ENCODE data around the gene AFAP1L2.

Gene AFAP1L2

GRCh38 chr10:114429581-114430335 lies 25.5 kb upstream of the AFAP1L2 start:
- no peak overlapping the region for H3K4me3 ChIP-seq (ENCODE audit: low read length)
- no peak for TF ChIP-seq ZNF274 (IDR thresholded peaks at IDR 0.05; ENCODE audit: low read depth, low read length)

DNA sequence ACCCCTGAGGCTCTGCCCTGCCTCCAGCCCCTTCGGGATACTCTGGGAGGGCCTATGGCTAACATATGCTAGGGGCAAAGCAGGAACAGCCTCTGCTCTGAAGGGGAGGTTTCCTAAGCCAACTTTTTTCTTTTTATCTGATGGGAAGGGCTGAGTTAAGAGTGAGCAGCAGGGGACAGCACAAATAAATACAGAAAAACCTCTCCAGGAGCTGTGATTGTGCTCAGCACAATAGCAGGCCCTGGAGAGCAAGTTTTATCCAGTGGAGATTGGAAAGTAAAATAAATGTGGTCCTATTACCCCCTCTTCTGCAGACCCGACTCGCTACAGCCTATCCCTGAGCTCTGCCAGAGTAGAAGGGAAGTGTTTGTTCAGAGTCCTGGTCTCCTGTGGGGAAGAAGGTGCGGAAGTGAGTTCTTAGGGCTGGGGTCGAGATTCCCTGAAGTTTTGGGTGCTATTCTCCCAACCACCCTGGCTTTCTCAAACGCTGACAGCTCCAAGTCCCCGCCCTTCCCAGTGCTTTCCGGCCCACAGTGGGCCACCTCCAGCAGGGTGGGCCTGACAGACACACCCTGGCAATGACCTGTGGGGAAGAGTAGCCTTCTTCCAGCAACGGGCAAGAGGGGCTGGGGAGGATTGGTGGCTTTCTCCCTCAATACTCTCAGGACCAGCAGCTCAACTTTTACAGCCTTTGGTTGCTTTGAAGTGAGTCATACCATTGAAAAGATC lies 23.0 kb upstream of the AFAP1L2 start:
- no peak for TF ChIP-seq ZNF274 (IDR thresholded peaks at IDR 0.05; ENCODE audit: low read depth, low read length)

DNA sequence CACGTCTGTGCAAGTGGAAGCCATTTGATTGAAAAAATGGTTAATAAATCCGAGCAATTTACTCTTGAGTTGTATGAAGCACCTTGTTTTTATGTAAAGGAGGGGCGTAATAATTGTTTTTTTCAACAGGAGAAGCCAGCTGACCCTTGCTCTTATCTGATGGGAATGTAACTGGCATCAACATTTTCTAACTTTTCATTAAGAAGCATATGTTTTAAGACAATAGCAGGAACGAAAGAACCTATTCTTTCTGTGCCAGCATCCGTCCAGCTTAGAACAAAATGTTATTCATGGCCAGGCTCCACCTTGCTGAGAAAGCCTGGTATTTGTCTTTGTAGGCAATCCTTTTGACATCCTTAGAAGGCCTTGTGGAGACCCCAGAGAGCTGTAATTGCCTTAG lies 22.2 kb upstream of the AFAP1L2 start:
- TF ChIP-seq ZNF274 (IDR thresholded peaks at IDR 0.05; ENCODE audit: low read depth, low read length), result no peak
- no peak overlapping the region for H3K4me3 ChIP-seq (ENCODE audit: low read length)

More for the DNA sequence above, 23.0 kb upstream of the AFAP1L2 start:
- no peak overlapping the region for H3K4me3 ChIP-seq (ENCODE audit: low read length)

DNA sequence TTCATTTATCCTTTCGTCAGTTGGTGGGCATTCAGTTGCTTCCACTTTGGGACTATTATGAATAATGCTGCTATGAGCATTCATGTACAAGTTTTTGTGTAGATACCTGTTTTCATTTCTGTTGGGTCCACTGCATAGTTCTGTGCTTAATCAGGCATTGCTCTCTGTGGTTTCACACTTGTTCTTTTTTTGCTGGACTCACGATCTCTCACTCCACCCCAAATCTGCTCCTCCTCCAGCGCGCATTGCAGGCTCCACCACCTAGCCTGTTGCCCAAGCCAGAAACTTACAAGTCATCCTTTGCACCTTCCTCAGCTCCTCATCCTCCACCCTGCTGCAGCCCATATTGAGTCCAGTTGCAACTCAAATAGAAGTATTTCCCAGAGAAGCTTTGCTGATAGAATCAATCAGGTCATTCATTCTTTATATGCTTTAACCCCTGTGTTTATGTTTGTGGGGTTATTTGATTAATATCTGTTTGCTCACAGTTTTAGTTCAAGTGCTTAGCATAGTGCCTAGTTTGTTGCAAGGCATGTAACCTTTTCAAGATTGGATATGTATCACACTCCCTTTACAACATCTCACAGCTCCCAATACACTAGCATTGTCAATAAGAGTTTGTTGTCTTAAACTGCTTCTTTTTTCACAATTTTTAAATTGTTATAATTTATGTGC lies 16.6 kb upstream of the AFAP1L2 start:
- H3K4me3 ChIP-seq (ENCODE audit: low read length), result no peak overlapping the region
- no peak for TF ChIP-seq ZNF274 (IDR thresholded peaks at IDR 0.05; ENCODE audit: low read depth, low read length)

- TF ChIP-seq ZNF274 (IDR thresholded peaks at IDR 0.05; ENCODE audit: low read depth, low read length), result no peak
- H3K4me3 ChIP-seq (ENCODE audit: low read length), result no peak overlapping the region
These were observed 13.8 kb upstream of the AFAP1L2 start for GRCh38 chr10:114418109-114418508.

- H3K4me3 ChIP-seq (ENCODE audit: low read length), result no peak overlapping the region
- TF ChIP-seq ZNF274 (IDR thresholded peaks at IDR 0.05; ENCODE audit: low read depth, low read length), result no peak
These were observed 8.8 kb upstream of the AFAP1L2 start for GRCh38 chr10:114412907-114413797.

DNA sequence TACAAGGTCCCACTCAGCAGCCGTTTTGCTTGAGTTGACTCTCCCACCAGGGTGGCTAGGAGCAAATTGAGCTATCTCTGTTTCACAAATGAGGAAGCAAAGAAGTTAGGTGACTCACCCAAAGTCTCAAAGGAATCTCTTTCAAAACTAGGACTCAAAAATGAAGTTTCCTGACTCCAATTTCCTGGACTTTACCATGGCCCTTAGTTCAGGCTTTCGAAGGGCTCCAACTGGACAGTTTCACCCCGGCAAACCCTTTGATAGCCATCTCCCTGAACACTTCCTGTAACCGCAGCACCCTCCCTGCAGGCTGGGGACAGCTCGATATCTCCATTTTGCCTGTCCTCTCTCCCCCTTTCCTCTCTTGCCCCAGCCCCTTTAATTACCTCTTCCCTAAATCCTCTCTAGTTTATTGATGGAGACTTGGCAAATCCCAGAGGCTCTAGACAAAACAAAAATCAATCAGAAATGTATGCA lies 4.7 kb upstream of the AFAP1L2 start:
- no peak for TF ChIP-seq ZNF274 (IDR thresholded peaks at IDR 0.05; ENCODE audit: low read depth, low read length)
- no peak overlapping the region for H3K4me3 ChIP-seq (ENCODE audit: low read length)

DNA sequence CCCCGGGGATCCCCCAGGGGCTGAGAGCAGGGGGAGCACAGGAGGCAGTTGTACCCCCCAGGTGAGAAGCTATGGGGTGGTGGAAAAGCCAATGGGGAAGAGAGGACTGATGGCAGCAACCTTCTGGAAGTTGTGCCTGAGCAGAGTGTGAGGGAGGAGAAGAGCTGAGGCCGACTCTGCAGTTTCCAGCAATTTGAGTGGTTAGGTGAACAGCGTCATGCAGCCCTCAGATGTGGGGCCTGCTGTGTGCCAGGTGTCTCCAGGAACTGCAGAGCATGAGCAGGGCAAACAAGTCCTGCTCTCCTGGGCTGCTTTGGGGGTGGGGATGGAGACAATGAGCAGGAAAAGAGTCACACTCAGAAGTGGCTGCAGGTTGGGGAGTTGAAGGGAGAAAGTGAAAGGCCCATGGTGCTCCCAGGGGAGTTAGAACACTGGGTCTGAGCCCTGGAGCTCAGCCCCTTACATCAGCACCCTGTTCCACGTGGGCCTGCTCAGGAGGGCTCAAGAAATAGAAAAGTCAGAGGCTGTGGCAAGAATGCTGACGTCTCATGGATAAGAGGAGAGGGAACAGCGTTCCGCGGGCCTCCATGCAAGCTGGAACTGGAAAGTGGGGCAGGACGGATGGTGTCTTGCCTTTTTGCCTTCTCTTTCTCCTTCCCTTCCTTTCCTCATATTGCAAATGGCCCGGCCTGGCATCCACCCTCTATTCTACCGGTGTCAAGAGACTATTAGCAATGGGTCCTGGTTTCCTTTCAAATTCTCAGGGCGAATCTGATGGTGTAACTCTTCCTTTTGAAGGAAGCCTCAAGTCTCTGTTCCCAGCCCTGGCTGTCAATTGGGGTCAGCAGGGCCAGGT lies 4.0 kb upstream of the AFAP1L2 start:
- TF ChIP-seq ZNF274 (IDR thresholded peaks at IDR 0.05; ENCODE audit: low read depth, low read length), result no peak

DNA sequence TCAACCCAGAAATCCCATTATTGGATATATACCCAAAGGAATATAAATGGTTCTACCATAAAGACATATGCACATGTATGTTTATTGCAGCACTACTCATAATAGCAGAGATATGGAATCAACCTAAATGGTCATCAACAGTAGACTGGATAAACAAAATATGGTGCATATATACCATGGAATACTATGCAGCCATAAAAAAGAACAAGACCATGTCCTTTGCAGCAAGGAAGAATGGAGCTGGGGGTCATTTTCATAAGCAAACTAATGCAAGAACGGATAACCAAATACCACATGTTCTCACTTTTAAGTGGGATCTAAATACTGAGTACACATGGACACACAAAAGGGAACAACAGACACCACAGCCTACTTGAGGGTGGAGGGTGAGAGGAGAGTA lies 2.2 kb upstream of the AFAP1L2 start:
- no peak for TF ChIP-seq ZNF274 (IDR thresholded peaks at IDR 0.05; ENCODE audit: low read depth, low read length)
- no peak overlapping the region for H3K4me3 ChIP-seq (ENCODE audit: low read length)

More for the DNA sequence above, 4.0 kb upstream of the AFAP1L2 start:
- H3K4me3 ChIP-seq (ENCODE audit: low read length), result no peak overlapping the region

DNA sequence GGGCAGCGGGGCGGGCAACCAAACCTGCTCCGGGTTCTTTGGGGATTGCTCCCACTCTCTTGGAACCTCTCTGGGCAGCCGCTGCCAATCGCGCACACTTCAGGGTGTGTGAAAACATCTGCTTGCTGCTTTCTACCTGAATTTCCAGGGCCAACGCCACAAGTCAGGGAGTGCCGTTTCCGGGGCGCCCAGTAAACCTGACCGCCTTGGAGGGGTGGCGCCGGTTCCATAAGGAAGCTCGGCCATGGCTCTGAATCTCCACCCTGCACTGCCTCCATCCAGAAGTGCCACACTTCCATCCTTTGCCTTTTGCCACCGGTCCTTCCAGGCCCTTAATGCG lies 679 bp upstream of the AFAP1L2 start:
- TF ChIP-seq ZNF274 (IDR thresholded peaks at IDR 0.05; ENCODE audit: low read depth, low read length), result no peak
- H3K4me3 ChIP-seq (ENCODE audit: low read length), result no peak overlapping the region

GRCh38 chr10:114403541-114404161 lies 651 bp downstream of the AFAP1L2 start:
- no peak for TF ChIP-seq ZNF274 (IDR thresholded peaks at IDR 0.05; ENCODE audit: low read depth, low read length)

DNA sequence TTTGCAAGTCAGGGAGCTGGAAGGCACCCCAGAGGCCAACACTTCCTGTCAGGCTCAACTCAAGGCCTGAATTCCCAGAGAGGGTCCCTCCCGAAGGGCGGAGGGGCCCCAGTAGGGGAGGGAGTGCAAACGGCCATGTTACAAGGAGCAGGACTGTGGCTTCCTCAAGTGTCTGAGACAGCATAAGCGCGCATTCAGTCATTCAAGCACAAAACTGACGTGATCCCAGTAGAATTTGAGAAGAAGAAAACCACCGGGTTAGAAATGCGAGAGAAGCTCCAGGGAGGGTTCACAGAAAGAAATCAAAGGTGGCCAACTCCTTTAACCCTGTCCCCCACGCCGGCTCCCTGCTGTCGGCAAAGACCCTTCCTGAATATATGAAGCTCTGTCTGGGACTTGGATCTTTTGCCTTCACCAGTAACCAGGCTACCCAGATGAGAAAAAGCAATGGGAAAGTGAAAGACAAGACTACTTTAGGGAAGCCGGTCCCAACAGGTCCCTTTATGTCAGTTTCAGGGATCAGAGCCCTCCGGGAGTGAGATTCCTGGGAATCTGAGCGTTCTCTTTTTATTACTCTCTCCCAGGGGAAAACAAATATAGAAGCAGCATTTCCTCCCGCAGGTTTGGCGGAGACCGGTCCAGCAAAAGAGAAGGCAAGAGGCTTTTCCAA lies 1.3 kb downstream of the AFAP1L2 start:
- no peak overlapping the region for H3K4me3 ChIP-seq (ENCODE audit: low read length)
- TF ChIP-seq ZNF274 (IDR thresholded peaks at IDR 0.05; ENCODE audit: low read depth, low read length), result no peak

More at GRCh38 chr10:114403541-114404161, 651 bp downstream of the AFAP1L2 start:
- peak overlapping the region; percentile 22; the same call in 1 of the 2 replicates for H3K4me3 ChIP-seq (ENCODE audit: low read length)

All from GM08714 (cell line).